ENCODE results near the gene SAPCD1.
A peak's percentile ranks its signal among the peaks of the same experiment; 100 is the strongest.

SAPCD1 gene

DNA sequence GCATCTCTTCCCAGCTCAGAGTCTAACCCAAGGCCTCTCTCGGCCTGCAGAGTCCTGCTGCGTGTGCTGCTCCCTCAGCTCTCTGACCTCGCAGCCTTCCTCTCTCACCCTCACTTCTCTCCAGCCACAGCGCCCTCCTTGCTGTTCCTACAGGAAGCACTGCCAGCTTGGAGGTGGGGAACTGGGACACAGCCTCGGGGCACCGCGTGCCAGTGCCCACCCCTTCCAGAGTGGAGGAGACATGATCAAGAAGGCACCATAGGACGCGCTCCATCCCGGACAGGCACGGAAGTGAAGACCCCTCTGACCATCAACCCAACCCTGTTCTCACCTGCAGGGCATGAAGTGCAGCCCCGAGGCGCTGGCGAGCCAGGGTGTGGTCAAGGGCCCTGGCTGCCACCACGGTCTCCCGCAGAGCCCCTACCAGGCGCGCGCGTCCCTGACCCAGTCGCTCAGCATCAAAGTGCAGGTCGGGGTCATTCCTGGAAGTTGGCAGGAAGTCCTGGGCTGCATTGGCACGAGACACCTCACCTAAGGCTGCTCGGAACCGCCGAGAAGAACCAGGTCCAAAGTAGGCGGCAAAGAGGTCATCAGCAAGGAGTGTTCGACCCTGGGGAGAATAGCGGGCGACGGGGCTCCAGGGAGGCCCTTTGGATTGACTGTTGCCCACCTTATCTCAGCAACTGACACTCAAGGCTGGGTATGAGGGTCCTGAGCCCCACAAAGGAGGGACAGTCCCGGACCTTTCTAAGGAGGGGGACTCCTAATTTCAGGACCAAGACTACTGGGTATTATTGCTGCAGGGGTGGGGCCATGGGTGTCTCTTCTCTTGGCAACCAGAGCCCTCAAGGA lies 13.4 kb downstream of the SAPCD1 start:
- peak overlapping the region; percentile 21 for H4K91ac ChIP-seq (ENCODE audit: low read depth, low read length)
- H2BK12ac ChIP-seq (ENCODE audit: low read length) = no peak overlapping the region
- H3K27me3 ChIP-seq (ENCODE audit: insufficient read depth, low read length) = no peaks in the 10 kb centered on the region
- no peak overlapping the region for H3K4me3 ChIP-seq (ENCODE audit: low read depth, low read length)
- H2BK120ac ChIP-seq (ENCODE audit: insufficient read depth, low read length, poor library complexity) = no peak overlapping the region
- H2AFZ ChIP-seq (ENCODE audit: insufficient read depth, low read length, poor library complexity) = no peak overlapping the region
- DNase-seq = no peak
- H3K18ac ChIP-seq (ENCODE audit: low read length) = no peak overlapping the region
- H2AK5ac ChIP-seq (ENCODE audit: low read length) = no peak overlapping the region
- no peak overlapping the region for H3K9ac ChIP-seq (ENCODE audit: low read length)
- no peak overlapping the region for H3K4me2 ChIP-seq (ENCODE audit: low read length)
- H3K79me2 ChIP-seq (ENCODE audit: control insufficient read depth, insufficient read depth, low read length, poor library complexity) = no peaks in the 10 kb centered on the region
- no peak overlapping the region for H4K12ac ChIP-seq (ENCODE audit: low read depth, low read length)
- no peak overlapping the region for H2BK5ac ChIP-seq (ENCODE audit: low read depth, low read length, poor library complexity)
- no peak overlapping the region for H3K14ac ChIP-seq (ENCODE audit: low read length)
- no peak overlapping the region for H4K8ac ChIP-seq (ENCODE audit: low read depth, low read length)
- no peak overlapping the region for H3K27ac ChIP-seq (ENCODE audit: low read depth, low read length)
- H3K36me3 ChIP-seq (ENCODE audit: control insufficient read depth in 1 of 2, insufficient read depth in 2 of 2, low read length in 2 of 2) = peaks cover 29 to 33% of the 10 kb centered on the region in 2 experiments
- no peaks in the 10 kb centered on the region for H3K79me1 ChIP-seq (ENCODE audit: low read length)
- no CpG with 5 or more reads among the region's 32 CpGs for WGBS (ENCODE audit: extremely low coverage, insufficient coverage, insufficient read length)
- H3K9me3 ChIP-seq (ENCODE audit: insufficient read depth, low read depth, low read length) = no peaks in the 10 kb centered on the region
- peaks cover 0 to 10% of the 10 kb centered on the region in 2 experiments for H3K4me1 ChIP-seq (ENCODE audit: control insufficient read depth in 1 of 2, insufficient read depth in 2 of 2, low read length in 2 of 2)
- no peak overlapping the region for H3K23ac ChIP-seq (ENCODE audit: low read length)
- H3K4ac ChIP-seq (ENCODE audit: low read depth, low read length) = no peak overlapping the region

DNA sequence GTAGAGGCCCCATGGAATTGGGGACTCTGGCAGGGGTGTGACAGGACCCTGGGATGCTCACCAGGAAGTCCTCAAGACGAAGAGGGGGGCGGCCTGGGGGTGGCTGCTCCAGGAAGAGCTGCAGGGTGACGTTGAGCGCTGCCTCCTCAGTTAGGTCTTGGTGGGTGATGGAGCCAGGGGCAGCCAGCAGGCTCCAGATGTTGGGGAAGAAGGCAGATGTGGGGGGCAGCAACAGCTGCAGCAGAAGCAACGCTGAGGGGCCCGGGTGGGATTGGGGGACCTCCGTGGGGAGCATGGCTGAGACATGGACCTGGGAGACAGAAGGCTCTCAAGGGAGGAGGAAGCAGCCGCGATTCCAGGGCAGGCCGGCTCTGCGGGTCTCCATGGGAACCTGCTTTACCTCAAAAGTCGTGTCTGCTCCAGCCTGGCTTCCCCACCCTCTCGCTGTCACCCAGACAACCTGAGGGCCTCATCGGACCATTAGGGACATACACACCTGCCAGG lies 14.1 kb downstream of the SAPCD1 start:
- Histone ChIP-seq H3K9ac (ENCODE audit: low read length) (no peak overlapping the region), H3K4me1 (ENCODE audit: control insufficient read depth in 1 of 2, insufficient read depth in 2 of 2, low read length in 2 of 2) (peaks cover 0 to 10% of the 10 kb centered on the region in 2 experiments), H4K8ac (ENCODE audit: low read depth, low read length) (no peak overlapping the region), H3K23ac (ENCODE audit: low read length) (no peak overlapping the region), H4K91ac (ENCODE audit: low read depth, low read length) (peak overlapping the region; percentile 21), H3K36me3 (ENCODE audit: control insufficient read depth in 1 of 2, insufficient read depth in 2 of 2, low read length in 2 of 2) (peaks cover 36 to 40% of the 10 kb centered on the region in 2 experiments), H2AFZ (ENCODE audit: insufficient read depth, low read length, poor library complexity) (peak overlapping the region; percentile 12), H3K79me2 (ENCODE audit: control insufficient read depth, insufficient read depth, low read length, poor library complexity) (no peaks in the 10 kb centered on the region), H3K27ac (ENCODE audit: low read depth, low read length) (no peak overlapping the region), H3K4me2 (ENCODE audit: low read length) (peak overlapping the region; percentile 4), H3K9me3 (ENCODE audit: insufficient read depth, low read depth, low read length) (no peaks in the 10 kb centered on the region), H2AK5ac (ENCODE audit: low read length) (peak overlapping the region; percentile 45), H3K27me3 (ENCODE audit: insufficient read depth, low read length) (no peaks in the 10 kb centered on the region), H3K14ac (ENCODE audit: low read length) (no peak overlapping the region), H2BK5ac (ENCODE audit: low read depth, low read length, poor library complexity) (no peak overlapping the region), H3K4ac (ENCODE audit: low read depth, low read length) (no peak overlapping the region), H2BK120ac (ENCODE audit: insufficient read depth, low read length, poor library complexity) (no peak overlapping the region), H3K18ac (ENCODE audit: low read length) (no peak overlapping the region), H3K79me1 (ENCODE audit: low read length) (no peaks in the 10 kb centered on the region), H3K4me3 (ENCODE audit: low read depth, low read length) (no peak overlapping the region), H4K12ac (ENCODE audit: low read depth, low read length) (no peak overlapping the region), H2BK12ac (ENCODE audit: low read length) (no peak overlapping the region)
- WGBS (ENCODE audit: extremely low coverage, insufficient coverage, insufficient read length) = no CpG with 5 or more reads among the region's 14 CpGs
- peak in 1 of 2 donors; percentile 16 for DNase-seq

DNA sequence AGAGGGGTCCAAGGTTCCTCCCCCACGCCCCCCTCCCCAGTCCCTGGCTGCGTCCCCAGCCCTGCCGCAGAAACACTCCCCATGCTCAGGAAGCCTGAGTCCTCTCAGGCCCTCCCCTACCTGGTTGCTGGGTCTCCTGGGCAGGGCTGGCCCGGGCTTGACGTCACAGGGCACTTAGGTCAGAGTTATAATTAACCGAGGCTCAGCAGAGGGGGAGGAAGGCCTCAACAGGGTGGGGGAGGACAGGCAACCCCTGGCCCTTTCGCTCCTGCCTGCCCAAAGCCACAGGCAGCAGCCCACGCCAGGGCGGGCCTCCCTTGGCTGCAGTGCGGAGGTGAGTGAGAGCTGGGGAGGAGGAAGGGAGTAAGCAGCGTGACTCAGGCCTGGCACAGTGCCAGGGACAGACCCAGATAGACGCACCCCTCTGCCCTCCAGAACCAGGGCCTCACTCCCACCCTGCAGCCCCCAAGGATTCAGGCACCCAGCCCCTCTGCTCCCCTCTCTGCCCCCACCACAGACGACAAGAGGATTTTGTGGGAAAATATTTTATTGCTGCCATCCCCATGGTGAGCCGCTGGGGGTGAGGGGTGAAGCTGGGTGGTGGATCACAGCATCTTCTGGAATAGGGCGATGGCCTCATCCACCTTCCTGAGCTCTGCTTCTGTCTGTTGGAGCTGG lies 14.7 kb downstream of the SAPCD1 start, which contains the start of gene VWA7:
TSS of gene VWA7 (minus strand) at position 340 of the 678 bp plus-strand sequence. CDS start 549 bp downstream, outside the sequence.
- peak; percentile 33 to 48 for DNase-seq
- no peak within 1 kb of the TSS for H3K4ac ChIP-seq (ENCODE audit: low read depth, low read length)
- H2BK12ac ChIP-seq (ENCODE audit: low read length) = no peak within 1 kb of the TSS
- peak within 1 kb of the TSS; percentile 12 for H2AFZ ChIP-seq (ENCODE audit: insufficient read depth, low read length, poor library complexity)
- H2BK5ac ChIP-seq (ENCODE audit: low read depth, low read length, poor library complexity) = no peak within 1 kb of the TSS
- no peak within 1 kb of the TSS for H3K23ac ChIP-seq (ENCODE audit: low read length)
- peak within 1 kb of the TSS; percentile 21 for H4K91ac ChIP-seq (ENCODE audit: low read depth, low read length)
- H3K14ac ChIP-seq (ENCODE audit: low read length) = no peak within 1 kb of the TSS
- H3K4me1 ChIP-seq (ENCODE audit: control insufficient read depth in 1 of 2, insufficient read depth in 2 of 2, low read length in 2 of 2) = peaks cover 0 to 10% of the 10 kb centered on the region in 2 experiments
- H3K18ac ChIP-seq (ENCODE audit: low read length) = no peak within 1 kb of the TSS
- no CpG with 5 or more reads among the region's 15 CpGs for WGBS (ENCODE audit: extremely low coverage, insufficient coverage, insufficient read length)
- no peaks in the 10 kb centered on the region for H3K9me3 ChIP-seq (ENCODE audit: insufficient read depth, low read depth, low read length)
- H4K12ac ChIP-seq (ENCODE audit: low read depth, low read length) = no peak within 1 kb of the TSS
- H3K4me2 ChIP-seq (ENCODE audit: low read length) = peak within 1 kb of the TSS; percentile 4
- no peak within 1 kb of the TSS for H2BK120ac ChIP-seq (ENCODE audit: insufficient read depth, low read length, poor library complexity)
- H3K27ac ChIP-seq (ENCODE audit: low read depth, low read length) = no peak within 1 kb of the TSS
- no peak within 1 kb of the TSS for H3K4me3 ChIP-seq (ENCODE audit: low read depth, low read length)
- no peak within 1 kb of the TSS for H4K8ac ChIP-seq (ENCODE audit: low read depth, low read length)
- H3K79me1 ChIP-seq (ENCODE audit: low read length) = no peaks in the 10 kb centered on the region
- H3K9ac ChIP-seq (ENCODE audit: low read length) = no peak within 1 kb of the TSS
- H2AK5ac ChIP-seq (ENCODE audit: low read length) = peak within 1 kb of the TSS; percentile 45
- H3K79me2 ChIP-seq (ENCODE audit: control insufficient read depth, insufficient read depth, low read length, poor library complexity) = no peaks in the 10 kb centered on the region
- peaks cover 42 to 46% of the 10 kb centered on the region in 2 experiments for H3K36me3 ChIP-seq (ENCODE audit: control insufficient read depth in 1 of 2, insufficient read depth in 2 of 2, low read length in 2 of 2)
- no peaks in the 10 kb centered on the region for H3K27me3 ChIP-seq (ENCODE audit: insufficient read depth, low read length)

DNA sequence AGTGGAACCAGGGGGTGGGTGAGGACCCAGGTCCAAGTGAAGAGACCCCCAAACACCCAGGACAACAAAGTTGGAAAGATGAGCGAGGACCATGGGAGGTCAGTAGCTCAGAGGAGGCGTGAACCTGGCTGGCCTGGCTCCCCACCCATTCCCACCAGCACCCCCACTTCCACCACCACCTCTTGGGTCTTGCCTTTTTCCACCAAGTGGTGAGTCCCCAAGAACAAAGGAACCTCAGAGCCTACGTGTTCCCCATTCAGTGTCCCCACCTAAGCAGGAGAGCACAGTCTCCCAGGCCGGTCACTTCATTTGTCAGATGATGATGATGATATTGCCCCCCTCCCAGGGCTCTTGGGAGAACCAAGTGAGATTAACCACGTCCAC lies 15.2 kb downstream of the SAPCD1 start:
- Histone ChIP-seq H3K27me3 (ENCODE audit: insufficient read depth, low read length) (no peaks in the 10 kb centered on the region), H4K91ac (ENCODE audit: low read depth, low read length) (no peak overlapping the region), H3K79me2 (ENCODE audit: control insufficient read depth, insufficient read depth, low read length, poor library complexity) (no peaks in the 10 kb centered on the region), H3K23ac (ENCODE audit: low read length) (no peak overlapping the region), H3K9me3 (ENCODE audit: insufficient read depth, low read depth, low read length) (no peaks in the 10 kb centered on the region), H4K12ac (ENCODE audit: low read depth, low read length) (no peak overlapping the region), H4K8ac (ENCODE audit: low read depth, low read length) (no peak overlapping the region), H3K36me3 (ENCODE audit: control insufficient read depth in 1 of 2, insufficient read depth in 2 of 2, low read length in 2 of 2) (peaks cover 47 to 51% of the 10 kb centered on the region in 2 experiments), H3K4ac (ENCODE audit: low read depth, low read length) (no peak overlapping the region), H3K4me2 (ENCODE audit: low read length) (no peak overlapping the region), H3K4me1 (ENCODE audit: control insufficient read depth in 1 of 2, insufficient read depth in 2 of 2, low read length in 2 of 2) (peaks cover 0 to 10% of the 10 kb centered on the region in 2 experiments), H3K79me1 (ENCODE audit: low read length) (no peaks in the 10 kb centered on the region), H3K14ac (ENCODE audit: low read length) (no peak overlapping the region), H3K18ac (ENCODE audit: low read length) (no peak overlapping the region), H2BK12ac (ENCODE audit: low read length) (no peak overlapping the region), H2AK5ac (ENCODE audit: low read length) (no peak overlapping the region), H3K27ac (ENCODE audit: low read depth, low read length) (no peak overlapping the region), H2AFZ (ENCODE audit: insufficient read depth, low read length, poor library complexity) (no peak overlapping the region), H2BK120ac (ENCODE audit: insufficient read depth, low read length, poor library complexity) (no peak overlapping the region), H3K4me3 (ENCODE audit: low read depth, low read length) (no peak overlapping the region), H3K9ac (ENCODE audit: low read length) (no peak overlapping the region), H2BK5ac (ENCODE audit: low read depth, low read length, poor library complexity) (no peak overlapping the region)
- no CpG with 5 or more reads among the region's 5 CpGs for WGBS (ENCODE audit: extremely low coverage, insufficient coverage, insufficient read length)
- DNase-seq = no peak

All from trophoblast cell (in vitro differentiated cells and primary cell).